ENCODE results near the gene KDM4B.
"Not testable (repeated sequence)": the region's sequence is repeated elsewhere in the genome, so short reads cannot be mapped to it uniquely, and the experiment has no call there.

GRCh38 chr19:4941638-4942169 is 27.2 kb upstream of the KDM4B start:
- not testable (repeated sequence) for TF ChIP-seq CTCF, POLR2A (IDR thresholded peaks at IDR 0.05)
